ENCODE measurements around the gene POMGNT1. TPM values are rescaled to one million over a fixed set of nuclear protein-coding genes. Genes with fewer than 3 reads are reported as not detected.
"Not testable (repeated sequence)": the region's sequence is repeated elsewhere in the genome, so short reads cannot be mapped to it uniquely, and the experiment has no call there.

The POMGNT1 gene
- total RNA-seq, result 96.9 and 103 TPM in 2 replicates

DNA sequence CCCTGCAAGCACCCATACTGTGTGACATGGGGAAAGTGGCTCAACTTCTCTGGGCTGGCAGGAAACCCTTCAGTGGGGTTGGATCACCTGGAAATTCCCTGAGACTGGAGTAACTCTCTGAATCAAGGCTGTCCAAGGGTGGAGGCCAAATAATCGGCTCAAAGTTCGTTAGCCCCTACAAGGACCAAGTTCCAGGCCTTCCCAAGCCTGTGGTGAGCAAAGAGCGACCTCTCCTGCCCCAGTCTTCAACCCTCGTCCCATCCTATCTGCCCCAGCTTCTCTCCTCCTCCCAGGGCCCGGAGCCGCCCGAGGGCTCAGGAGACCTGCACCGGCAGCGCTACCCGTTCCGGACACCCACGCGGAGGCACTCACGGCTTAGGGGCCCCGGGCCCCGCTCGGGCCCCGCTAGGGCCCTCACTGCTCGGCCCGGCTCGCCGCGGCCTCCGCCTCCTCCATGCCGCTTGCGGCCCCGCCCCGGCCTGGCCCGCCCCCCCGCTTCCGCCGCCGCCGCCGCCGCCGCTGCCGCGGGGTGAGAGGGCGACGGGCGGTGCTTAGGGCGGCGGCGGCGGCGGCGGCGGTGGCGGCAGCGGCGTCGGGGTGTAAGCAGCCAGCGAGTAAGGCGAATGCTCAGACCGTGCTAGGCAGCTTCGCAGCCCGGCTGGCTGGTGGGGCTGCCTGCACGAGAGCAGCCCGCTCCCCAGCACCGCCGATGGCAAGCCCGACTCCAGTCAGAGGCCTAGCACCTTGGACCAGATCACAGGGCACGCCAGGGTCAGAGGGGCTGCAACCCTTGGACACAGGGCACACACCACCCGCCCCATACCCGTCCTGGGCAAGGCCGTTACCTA lies at the start of gene POMGNT1:
Gene POMGNT1 (minus strand): TSS at position 471 of the 848 bp plus-strand sequence. CDS start 613 bp downstream, outside the sequence.
- peak within 1 kb of the TSS; percentile 75 for H3K4me3 ChIP-seq (ENCODE audit: low read depth, low read length)
- TF ChIP-seq, protein P1, sequence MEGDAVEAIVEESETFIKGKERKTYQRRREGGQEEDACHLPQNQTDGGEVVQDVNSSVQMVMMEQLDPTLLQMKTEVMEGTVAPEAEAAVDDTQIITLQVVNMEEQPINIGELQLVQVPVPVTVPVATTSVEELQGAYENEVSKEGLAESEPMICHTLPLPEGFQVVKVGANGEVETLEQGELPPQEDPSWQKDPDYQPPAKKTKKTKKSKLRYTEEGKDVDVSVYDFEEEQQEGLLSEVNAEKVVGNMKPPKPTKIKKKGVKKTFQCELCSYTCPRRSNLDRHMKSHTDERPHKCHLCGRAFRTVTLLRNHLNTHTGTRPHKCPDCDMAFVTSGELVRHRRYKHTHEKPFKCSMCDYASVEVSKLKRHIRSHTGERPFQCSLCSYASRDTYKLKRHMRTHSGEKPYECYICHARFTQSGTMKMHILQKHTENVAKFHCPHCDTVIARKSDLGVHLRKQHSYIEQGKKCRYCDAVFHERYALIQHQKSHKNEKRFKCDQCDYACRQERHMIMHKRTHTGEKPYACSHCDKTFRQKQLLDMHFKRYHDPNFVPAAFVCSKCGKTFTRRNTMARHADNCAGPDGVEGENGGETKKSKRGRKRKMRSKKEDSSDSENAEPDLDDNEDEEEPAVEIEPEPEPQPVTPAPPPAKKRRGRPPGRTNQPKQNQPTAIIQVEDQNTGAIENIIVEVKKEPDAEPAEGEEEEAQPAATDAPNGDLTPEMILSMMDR (IDR thresholded peaks at IDR 0.05; ENCODE audit: insufficient read depth, low read length, poor library complexity, severe bottlenecking), result peak; percentile 34
- DNase-seq (ENCODE audit: low read depth), result no peak
- H3K27me3 ChIP-seq (ENCODE audit: control insufficient read depth, insufficient read depth, low read length), result no peaks in the 10 kb centered on the region
- peaks cover 1% of the 10 kb centered on the region for H3K36me3 ChIP-seq (ENCODE audit: control insufficient read depth, insufficient read depth, low read length)

DNA sequence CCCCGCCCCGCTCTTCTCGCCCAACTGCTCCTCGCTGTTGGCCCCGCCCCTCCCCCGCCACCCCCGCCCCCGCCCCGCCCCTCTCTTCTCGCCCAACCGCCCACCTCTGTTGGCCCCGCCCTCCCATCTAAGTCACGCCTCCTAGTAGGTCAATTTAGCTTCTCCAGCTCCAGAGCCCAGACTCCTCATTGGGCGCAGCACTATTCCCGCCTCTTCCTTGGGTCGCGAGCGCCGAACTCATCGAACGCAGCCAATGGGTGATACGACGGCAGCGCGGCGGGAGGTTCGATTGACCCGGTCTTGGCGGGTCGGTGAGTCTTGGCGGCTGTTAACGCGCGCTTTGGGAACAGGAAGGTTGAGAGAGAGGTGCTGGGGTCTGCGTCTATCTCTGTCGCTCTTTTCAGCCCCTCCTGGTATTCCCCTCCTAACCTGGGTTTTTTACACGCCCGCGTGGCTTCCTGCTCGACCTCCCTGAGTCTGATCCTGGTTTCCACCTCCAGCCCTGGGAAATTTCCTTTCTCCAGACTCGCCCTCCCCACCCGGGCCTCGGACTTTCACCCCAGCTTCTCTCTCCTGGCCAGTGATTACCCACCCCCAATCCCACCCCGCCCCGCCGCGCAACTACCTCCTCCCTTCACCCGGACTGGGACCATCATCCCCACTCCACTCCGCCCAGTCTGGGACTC lies 49.3 kb upstream of the POMGNT1 start, which contains the start of gene RAD54L:
Gene RAD54L (plus strand): TSS at position 328 of the 686 bp plus-strand sequence. CDS start 643 bp downstream, outside the sequence.
- Histone ChIP-seq H3K27me3 (ENCODE audit: control insufficient read depth, insufficient read depth, low read length) (no peaks in the 10 kb centered on the region), H3K4me3 (ENCODE audit: low read depth, low read length) (peak within 1 kb of the TSS; percentile 69), H3K36me3 (ENCODE audit: control insufficient read depth, insufficient read depth, low read length) (no peaks in the 10 kb centered on the region)
- TF ChIP-seq, protein P1 (IDR thresholded peaks at IDR 0.05; ENCODE audit: insufficient read depth, low read length, poor library complexity, severe bottlenecking), result no peak
- DNase-seq (ENCODE audit: low read depth), result peak; percentile 91

- no peaks in the 10 kb centered on the region for H3K27me3 ChIP-seq (ENCODE audit: control insufficient read depth, insufficient read depth, low read length)
- DNase-seq (ENCODE audit: low read depth), result no peak
- TF ChIP-seq, protein P1 (IDR thresholded peaks at IDR 0.05; ENCODE audit: insufficient read depth, low read length, poor library complexity, severe bottlenecking), result no peak
- H3K4me3 ChIP-seq (ENCODE audit: low read depth, low read length), result peak overlapping the region; percentile 61
- no peaks in the 10 kb centered on the region for H3K36me3 ChIP-seq (ENCODE audit: control insufficient read depth, insufficient read depth, low read length)
Observed at GRCh38 chr1:46246548-46247435, 48.6 kb upstream of the POMGNT1 start.

DNA sequence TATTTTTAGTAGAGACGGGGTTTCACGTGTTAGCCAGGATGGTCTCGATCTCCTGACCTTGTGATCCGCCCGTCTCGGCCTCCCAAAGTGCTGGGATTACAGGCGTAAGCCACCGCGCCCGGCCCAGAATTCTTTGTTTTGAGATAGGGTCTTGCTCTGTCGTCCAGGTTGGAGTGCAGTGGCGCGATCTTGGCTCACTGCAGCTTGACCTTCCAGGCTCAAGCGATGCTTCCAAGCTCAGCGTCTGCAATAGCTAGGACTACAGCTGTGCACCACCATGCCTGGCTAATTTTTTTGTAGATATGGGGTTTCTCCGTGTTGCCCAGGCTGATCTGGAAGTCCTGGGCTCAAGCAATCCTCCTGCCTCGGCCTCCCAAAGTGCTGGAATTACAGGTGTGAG lies 47.9 kb upstream of the POMGNT1 start:
- not testable (repeated sequence) for DNase-seq (ENCODE audit: low read depth); H3K27me3 ChIP-seq (ENCODE audit: control insufficient read depth, insufficient read depth, low read length); H3K36me3 ChIP-seq (ENCODE audit: control insufficient read depth, insufficient read depth, low read length); H3K4me3 ChIP-seq (ENCODE audit: low read depth, low read length)

DNA sequence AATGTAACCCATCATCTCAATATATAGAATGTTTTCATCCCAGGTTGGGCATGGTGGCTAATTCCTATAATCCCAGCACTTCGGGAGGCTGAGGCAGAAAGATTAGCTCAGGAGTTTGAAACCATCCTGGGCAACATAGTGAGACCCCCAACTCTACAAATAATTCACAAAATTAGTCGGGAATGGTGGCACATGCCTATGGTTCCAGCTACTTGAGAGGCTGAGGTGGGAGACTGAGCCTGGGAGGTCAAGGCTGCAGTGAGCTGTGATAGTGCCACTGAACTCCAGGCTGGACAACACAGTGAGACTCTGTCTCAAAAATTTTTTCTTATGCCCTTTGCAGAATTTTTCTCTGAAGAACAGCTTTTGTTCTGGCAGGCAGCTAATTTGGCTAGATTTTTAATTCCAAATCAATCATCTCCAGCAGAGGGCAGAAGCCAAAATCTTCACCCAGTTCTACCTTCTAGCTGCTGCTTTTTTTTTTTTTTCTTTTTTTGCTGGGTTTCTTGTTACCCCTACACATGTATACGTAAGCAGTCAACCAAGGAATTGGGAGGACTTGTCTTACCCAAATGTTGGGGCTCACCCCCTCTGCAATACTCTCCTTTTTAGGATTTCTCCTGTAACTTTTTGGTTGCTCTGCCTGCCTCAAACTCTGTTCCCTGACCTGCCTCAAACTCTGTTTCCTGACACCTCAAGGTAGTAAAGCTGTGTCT lies 46.6 kb upstream of the POMGNT1 start:
- TF ChIP-seq, protein P1 (IDR thresholded peaks at IDR 0.05; ENCODE audit: insufficient read depth, low read length, poor library complexity, severe bottlenecking), result peak; percentile 39
- no peak overlapping the region for H3K4me3 ChIP-seq (ENCODE audit: low read depth, low read length)
- no peak for DNase-seq (ENCODE audit: low read depth)

DNA sequence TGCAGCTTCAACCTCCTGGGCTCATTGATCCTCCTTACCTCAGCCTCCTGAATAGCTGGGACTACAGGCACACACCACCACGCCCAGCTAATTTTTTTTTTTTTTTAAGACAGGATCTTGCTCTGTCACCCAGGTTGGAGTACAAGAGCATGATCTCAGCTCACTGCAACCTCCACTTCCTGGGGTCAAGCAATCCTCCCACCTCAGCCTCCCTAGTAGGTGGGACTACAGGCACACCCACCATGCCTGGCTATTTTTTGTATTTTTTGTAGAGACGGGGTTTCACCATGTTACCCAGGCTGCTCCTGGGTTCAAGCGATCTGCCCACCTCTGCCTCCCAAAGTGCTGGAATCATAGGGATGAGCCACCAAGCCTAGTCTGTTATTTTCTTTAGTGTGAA lies 45.6 kb upstream of the POMGNT1 start:
- not testable (repeated sequence) for H3K27me3 ChIP-seq (ENCODE audit: control insufficient read depth, insufficient read depth, low read length); H3K36me3 ChIP-seq (ENCODE audit: control insufficient read depth, insufficient read depth, low read length); H3K4me3 ChIP-seq (ENCODE audit: low read depth, low read length); DNase-seq (ENCODE audit: low read depth)

More for the DNA sequence above, 46.6 kb upstream of the POMGNT1 start:
- Histone ChIP-seq H3K36me3 (ENCODE audit: control insufficient read depth, insufficient read depth, low read length) (no peaks in the 10 kb centered on the region), H3K27me3 (ENCODE audit: control insufficient read depth, insufficient read depth, low read length) (no peaks in the 10 kb centered on the region)

All from kidney epithelial cell (primary cell).